Loucy (cell line): ENCODE measurements around the gene TLX2.

Experiments used
- H2AFZ ChIP-seq: fragments of 200-600 bp; sonication (generic); 2 replicates; pipeline ENCODE4 v1.6.0; 2016; ENCODE audit warnings: antibody characterized with exemption, mild to moderate bottlenecking, low read length, moderate library complexity
- H3F3A ChIP-seq: fragments of 200-600 bp; 2 replicates; pipeline ENCODE4 v1.6.0; 2016; ENCODE audit warnings: antibody characterized with exemption, low read depth, mild to moderate bottlenecking
- H3K27me3 ChIP-seq: fragments of 200-600 bp; sonication (generic); 2 replicates; pipeline ENCODE4 v1.6.1; 2014; ENCODE audit warnings: low read length, mild to moderate bottlenecking; ENCODE audit not compliant: insufficient read depth, poor library complexity, severe bottlenecking
- H3K36me3 ChIP-seq: fragments of 200-600 bp; sonication (generic); 2 replicates; pipeline ENCODE4 v1.6.1; 2016; ENCODE audit warnings: low read length; ENCODE audit not compliant: insufficient read depth
- H3K4me1 ChIP-seq: fragments of 200-600 bp; sonication (generic); 2 replicates; pipeline ENCODE4 v1.5.1; 2014; ENCODE audit warnings: low read length, mild to moderate bottlenecking; ENCODE audit not compliant: insufficient read depth, poor library complexity, severe bottlenecking
- H3K4me2 ChIP-seq: fragments of 200-600 bp; sonication (generic); 2 replicates; pipeline ENCODE4 v1.6.0; 2014; ENCODE audit warnings: antibody characterized with exemption, low read length, low read depth, mild to moderate bottlenecking; ENCODE audit not compliant: poor library complexity, severe bottlenecking
- H3K4me3 ChIP-seq: fragments of 200-600 bp; sonication (generic); 2 replicates; pipeline ENCODE4 v1.5.1; 2014; ENCODE audit warnings: low read length, mild to moderate bottlenecking, mixed read lengths; ENCODE audit not compliant: poor library complexity, severe bottlenecking
- H3K79me2 ChIP-seq: fragments of 200-600 bp; sonication (generic); 2 replicates; pipeline ENCODE4 v1.6.1; 2014; ENCODE audit warnings: low read length; ENCODE audit not compliant: insufficient read depth
- H3K9ac ChIP-seq: fragments of 200-600 bp; sonication (generic); 2 replicates; pipeline ENCODE4 v1.6.0; 2014; ENCODE audit warnings: mild to moderate bottlenecking, low read depth, low read length, moderate library complexity; ENCODE audit not compliant: poor library complexity, severe bottlenecking
- H3K9me2 ChIP-seq: fragments of 200-600 bp; sonication (generic); replicated peaks from 2 replicates; pipeline ENCODE4 v1.6.1; 2016; ENCODE audit warnings: low read depth, low read length, mixed read lengths
- H3K9me3 ChIP-seq: fragments of 200-600 bp; sonication (generic); 2 replicates; pipeline ENCODE4 v1.6.1; 2014; ENCODE audit warnings: mild to moderate bottlenecking, antibody characterized with exemption, low read length, low read depth; ENCODE audit not compliant: insufficient read depth
- H4K20me1 ChIP-seq: fragments of 200-600 bp; sonication (generic); 2 replicates; pipeline ENCODE4 v1.6.0; 2014; ENCODE audit warnings: antibody characterized with exemption, low read length, mild to moderate bottlenecking; ENCODE audit not compliant: insufficient read depth, poor library complexity, severe bottlenecking
- CTCF ChIP-seq: fragments of 200-600 bp; sonication (generic); conservative IDR thresholded peaks from 2 replicates; pipeline ENCODE4 v1.5.1; 2014; ENCODE audit warnings: mild to moderate bottlenecking, antibody characterized with exemption, low read length
- EZH2phosphoT487 ChIP-seq: fragments of 200-600 bp; IDR thresholded peaks from 2 replicates; pipeline ENCODE4 v1.6.1; 2018; ENCODE audit warnings: antibody characterized with exemption, mild to moderate bottlenecking, moderate library complexity, borderline replicate concordance

TLX2 gene

GRCh38 chr2:74524005-74524404 is 9.8 kb downstream of the TLX2 start:
- H3K4me1 ChIP-seq, result peaks cover 20% of the 10 kb centered on the region
- 0 out of 2 replicates have a peak, but pooled peaks cover 3% of the 10 kb centered on the region for H3F3A ChIP-seq
- H4K20me1 ChIP-seq, result peaks cover 16% of the 10 kb centered on the region
- H3K4me2 ChIP-seq, result no peak overlapping the region
- H3K4me3 ChIP-seq, result no peak overlapping the region
- no peaks in the 10 kb centered on the region for H3K9me2 ChIP-seq
- H3K36me3 ChIP-seq, result peaks cover 17% of the 10 kb centered on the region; the same call in 1 of the 2 replicates
- H2AFZ ChIP-seq, result no peak overlapping the region
- peaks cover 25% of the 10 kb centered on the region for H3K79me2 ChIP-seq
- TF ChIP-seq CTCF (no peak), EZH2phosphoT487 (no peak)
- H3K27me3 ChIP-seq, result no peaks in the 10 kb centered on the region
- no peaks in the 10 kb centered on the region for H3K9me3 ChIP-seq
- H3K9ac ChIP-seq, result no peak overlapping the region

GRCh38 chr2:74524955-74525716 is 10.9 kb downstream of the TLX2 start:
- Histone ChIP-seq H3K4me3 (no peak overlapping the region), H3K79me2 (peaks cover 34% of the 10 kb centered on the region), H3K9me2 (no peaks in the 10 kb centered on the region), H3K9me3 (no peaks in the 10 kb centered on the region), H3K27me3 (peaks cover 2% of the 10 kb centered on the region), H2AFZ (no peak overlapping the region), H3K4me2 (no peak overlapping the region), H3K36me3 (peaks cover 17% of the 10 kb centered on the region; the same call in 1 of the 2 replicates), H4K20me1 (peaks cover 18% of the 10 kb centered on the region), H3K9ac (no peak overlapping the region), H3F3A (0 out of 2 replicates have a peak, but pooled peaks cover 3% of the 10 kb centered on the region), H3K4me1 (peaks cover 20% of the 10 kb centered on the region)
- TF ChIP-seq EZH2phosphoT487 (no peak), CTCF (no peak)

GRCh38 chr2:74525717-74526648 is 11.7 kb downstream of the TLX2 start, which contains the start of gene DQX1:
DQX1 (minus strand) TSS chr2:74526231; CDS start chr2:74525729, 502 bp downstream.
- no peak within 1 kb of the TSS for H3K4me3 ChIP-seq
- no peak within 1 kb of the TSS for H2AFZ ChIP-seq
- peaks cover 4% of the 10 kb centered on the region for H3K27me3 ChIP-seq
- peaks cover 24% of the 10 kb centered on the region for H3K4me1 ChIP-seq
- 0 out of 2 replicates have a peak, but pooled peaks cover 3% of the 10 kb centered on the region for H3F3A ChIP-seq
- H3K36me3 ChIP-seq, result peaks cover 17% of the 10 kb centered on the region; the same call in 1 of the 2 replicates
- no peaks in the 10 kb centered on the region for H3K9me3 ChIP-seq
- H3K9me2 ChIP-seq, result no peaks in the 10 kb centered on the region
- TF ChIP-seq CTCF (no peak), EZH2phosphoT487 (no peak)
- peak within 1 kb of the TSS; percentile 100 for H3K4me2 ChIP-seq
- no peak within 1 kb of the TSS for H3K9ac ChIP-seq
- H4K20me1 ChIP-seq, result peaks cover 18% of the 10 kb centered on the region
- peaks cover 42% of the 10 kb centered on the region for H3K79me2 ChIP-seq
